SU-DHL-6 (cell line): ENCODE data around the gene SMARCD3.

ENCODE experiments used
- H2AFZ ChIP-seq: fragments of 200-600 bp; sonication (generic); 2 replicates; pipeline ENCODE4 v1.6.1; 2014; ENCODE audit warnings: low read depth, mild to moderate bottlenecking, moderate library complexity, mixed read lengths, antibody characterized with exemption, low read length; ENCODE audit not compliant: severe bottlenecking
- H3F3A ChIP-seq: fragments of 200-600 bp; shearing (Covaris generic); 2 replicates; pipeline ENCODE4 v1.6.0; 2016; ENCODE audit warnings: antibody characterized with exemption, mild to moderate bottlenecking; ENCODE audit not compliant: insufficient read depth
- H3K27ac ChIP-seq: fragments of 200-600 bp; sonication (generic); 2 replicates; pipeline ENCODE4 v1.5.1; 2016; ENCODE audit warnings: low read depth, mild to moderate bottlenecking, low read length, moderate library complexity, mixed read lengths
- H3K27me3 ChIP-seq: fragments of 200-600 bp; sonication (generic), shearing (Covaris generic); 2 replicates; pipeline ENCODE4 v1.6.0; 2014; ENCODE audit warnings: mild to moderate bottlenecking, low read length
- H3K36me3 ChIP-seq: fragments of 200-600 bp; sonication (generic); 2 replicates; pipeline ENCODE4 v1.6.1; 2014; ENCODE audit warnings: mild to moderate bottlenecking, low read length, mixed read lengths
- H3K4me2 ChIP-seq: fragments of 300-600, 200-600 bp; shearing (Covaris generic), sonication (generic); 2 replicates; pipeline ENCODE4 v1.6.0; 2014; ENCODE audit warnings: low read length, low read depth, mild to moderate bottlenecking; ENCODE audit not compliant: poor library complexity, severe bottlenecking
- H3K4me3 ChIP-seq: fragments of 200-600 bp; sonication (generic); 2 replicates; pipeline ENCODE4 v1.5.1; 2014; ENCODE audit warnings: antibody characterized with exemption, low read length, mild to moderate bottlenecking, mixed read lengths; ENCODE audit not compliant: insufficient read depth, poor library complexity, severe bottlenecking
- H3K79me2 ChIP-seq: fragments of 200-600 bp; sonication (generic); 2 replicates; pipeline ENCODE4 v1.6.1; 2014; ENCODE audit warnings: mild to moderate bottlenecking, low read length, moderate library complexity; ENCODE audit not compliant: insufficient read depth
- H3K9ac ChIP-seq: fragments of 200-600 bp; sonication (generic); 2 replicates; pipeline ENCODE4 v1.7.0; 2014; ENCODE audit warnings: mild to moderate bottlenecking, low read length
- H3K9me2 ChIP-seq: fragments of 200-600 bp; sonication (generic); replicated peaks from 2 replicates; pipeline ENCODE4 v1.6.1; 2014; ENCODE audit warnings: low read length; ENCODE audit not compliant: insufficient read depth
- H3K9me3 ChIP-seq: fragments of 200-600 bp; sonication (generic); 2 replicates; pipeline ENCODE4 v1.6.1; 2014; ENCODE audit warnings: low read length, mixed read lengths; ENCODE audit not compliant: insufficient read depth
- H4K20me1 ChIP-seq: fragments of 200-600 bp; sonication (generic); 2 replicates; pipeline ENCODE4 v1.6.1; 2014; ENCODE audit warnings: low read depth, mild to moderate bottlenecking, antibody characterized with exemption, low read length, moderate library complexity, mixed read lengths
- EZH2phosphoT487 ChIP-seq: fragments of 200-600 bp; sonication (generic), shearing (Covaris generic); conservative IDR thresholded peaks from 2 replicates; pipeline ENCODE4 v1.6.1; 2018; ENCODE audit warnings: mild to moderate bottlenecking, antibody characterized with exemption, low read length, moderate library complexity, mixed read lengths
- TF ChIP-seq, protein P1 (sequence below): fragments of 200-600 bp; sonication (generic); IDR thresholded peaks from one replicate; pipeline ENCODE4 v1.5.1; 2017; ENCODE audit warnings: antibody characterized with exemption, mild to moderate bottlenecking, low read length, moderate library complexity; ENCODE audit not compliant: insufficient read depth, poor library complexity, severe bottlenecking

The SMARCD3 gene

DNA sequence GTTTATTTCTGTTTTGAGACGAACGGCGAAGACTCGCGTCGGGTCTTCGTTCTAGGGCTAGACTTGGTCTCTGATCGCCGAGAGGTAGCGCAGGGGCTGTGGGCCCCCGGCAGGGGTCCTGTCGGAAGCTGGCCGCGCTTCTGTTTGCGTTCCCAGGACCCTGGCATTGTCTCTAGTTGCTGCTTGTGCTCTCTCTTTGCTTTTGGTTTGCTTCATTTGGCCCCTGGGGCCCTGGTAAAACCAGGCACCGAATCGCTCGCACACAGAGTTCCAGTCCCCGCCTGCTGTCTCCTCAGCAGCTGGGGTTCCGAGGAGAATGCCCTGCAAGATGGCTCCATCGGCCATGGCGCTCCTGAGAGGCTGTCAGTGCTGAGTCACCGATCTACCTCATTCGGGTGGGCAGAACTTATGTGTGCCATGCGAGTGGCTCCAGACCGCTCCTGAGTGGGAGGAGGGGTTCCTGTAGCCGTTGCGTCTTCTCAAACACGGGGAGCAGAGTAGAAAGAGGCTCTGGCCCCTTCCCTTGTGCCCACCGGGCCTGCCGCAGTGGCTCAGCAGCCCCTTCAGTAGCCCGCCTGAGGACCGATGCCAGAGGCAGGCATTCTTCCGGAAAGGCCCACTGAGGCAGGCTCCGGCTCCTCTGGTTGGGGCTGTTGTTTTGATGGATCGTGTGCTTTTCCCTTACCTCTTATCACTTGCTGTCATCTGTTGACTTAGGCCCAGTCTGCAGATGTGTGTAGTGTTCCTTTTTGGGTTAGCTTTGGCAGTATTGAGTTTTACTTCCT, 15.4 kb downstream of the SMARCD3 start:
- H3K79me2 ChIP-seq, result peaks cover 21% of the 10 kb centered on the region
- no peaks in the 10 kb centered on the region for H3K9me3 ChIP-seq
- H3K27ac ChIP-seq, result peak overlapping the region; percentile 36

DNA sequence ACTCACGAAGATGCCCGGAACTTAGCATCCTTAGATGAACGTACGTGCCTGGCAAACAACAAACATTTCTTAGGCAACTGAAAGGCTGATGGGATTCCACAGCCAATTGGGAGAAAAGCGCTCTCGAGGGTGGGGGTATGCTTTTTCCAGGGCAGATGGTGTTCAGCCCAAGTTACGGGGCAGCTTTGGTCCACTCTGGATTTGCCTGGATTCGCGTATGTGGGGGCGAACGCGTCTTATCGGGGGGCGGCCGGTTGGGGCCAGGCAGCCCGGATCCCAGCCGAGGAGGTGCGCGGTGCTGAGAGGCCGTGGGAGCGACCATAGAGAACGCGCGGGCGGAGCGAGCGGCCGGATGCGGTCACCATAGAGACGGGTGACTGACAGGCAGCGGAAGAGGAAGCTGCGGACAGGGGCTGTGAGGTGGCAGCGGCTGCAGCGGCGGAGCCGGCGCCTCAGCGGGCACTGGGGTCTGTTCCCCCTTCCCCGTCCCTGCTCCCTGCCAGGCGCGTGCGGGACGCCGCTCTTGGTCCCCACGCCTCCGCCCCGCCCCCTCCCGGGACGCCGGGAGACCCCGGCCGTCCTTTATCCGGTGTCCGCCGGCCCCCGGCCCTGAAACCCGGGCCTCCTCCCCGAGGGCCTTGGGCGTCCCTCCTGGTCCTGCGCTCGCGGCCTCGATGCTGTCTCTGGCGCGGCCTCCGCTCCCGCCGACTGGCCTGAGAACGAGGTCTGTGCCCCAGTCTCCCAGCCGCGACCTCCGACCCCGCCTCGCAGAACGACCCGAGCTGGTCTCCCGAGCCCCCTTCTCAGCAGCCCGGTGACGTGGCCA, 16.2 kb downstream of the SMARCD3 start, which contains the start of gene CHPF2:
Gene CHPF2, plus strand, starts transcription at position 393 of the 826 bp plus-strand sequence. CDS start 1,529 bp downstream, outside the sequence.
- Histone ChIP-seq H3K4me2 (peak within 1 kb of the TSS; percentile 70), H3F3A (no peaks in the 10 kb centered on the region), H3K79me2 (peaks cover 21% of the 10 kb centered on the region), H3K9me2 (no peaks in the 10 kb centered on the region), H3K27me3 (no peaks in the 10 kb centered on the region), H3K27ac (peak within 1 kb of the TSS; percentile 36), H3K36me3 (no peaks in the 10 kb centered on the region), H2AFZ (peak within 1 kb of the TSS; percentile 97), H3K9ac (peak within 1 kb of the TSS; percentile 97), H3K9me3 (no peaks in the 10 kb centered on the region), H4K20me1 (no peaks in the 10 kb centered on the region), H3K4me3 (peak within 1 kb of the TSS; percentile 97)
- no peak for TF ChIP-seq EZH2phosphoT487
- TF ChIP-seq, protein P1, sequence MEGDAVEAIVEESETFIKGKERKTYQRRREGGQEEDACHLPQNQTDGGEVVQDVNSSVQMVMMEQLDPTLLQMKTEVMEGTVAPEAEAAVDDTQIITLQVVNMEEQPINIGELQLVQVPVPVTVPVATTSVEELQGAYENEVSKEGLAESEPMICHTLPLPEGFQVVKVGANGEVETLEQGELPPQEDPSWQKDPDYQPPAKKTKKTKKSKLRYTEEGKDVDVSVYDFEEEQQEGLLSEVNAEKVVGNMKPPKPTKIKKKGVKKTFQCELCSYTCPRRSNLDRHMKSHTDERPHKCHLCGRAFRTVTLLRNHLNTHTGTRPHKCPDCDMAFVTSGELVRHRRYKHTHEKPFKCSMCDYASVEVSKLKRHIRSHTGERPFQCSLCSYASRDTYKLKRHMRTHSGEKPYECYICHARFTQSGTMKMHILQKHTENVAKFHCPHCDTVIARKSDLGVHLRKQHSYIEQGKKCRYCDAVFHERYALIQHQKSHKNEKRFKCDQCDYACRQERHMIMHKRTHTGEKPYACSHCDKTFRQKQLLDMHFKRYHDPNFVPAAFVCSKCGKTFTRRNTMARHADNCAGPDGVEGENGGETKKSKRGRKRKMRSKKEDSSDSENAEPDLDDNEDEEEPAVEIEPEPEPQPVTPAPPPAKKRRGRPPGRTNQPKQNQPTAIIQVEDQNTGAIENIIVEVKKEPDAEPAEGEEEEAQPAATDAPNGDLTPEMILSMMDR, result no peak

More for the DNA sequence above, 15.4 kb downstream of the SMARCD3 start:
- H3K4me3 ChIP-seq, result peak overlapping the region; percentile 97
- H4K20me1 ChIP-seq, result no peaks in the 10 kb centered on the region
- H3K4me2 ChIP-seq, result peak overlapping the region; percentile 70
- H2AFZ ChIP-seq, result peak overlapping the region; percentile 70
- H3K9me2 ChIP-seq, result no peaks in the 10 kb centered on the region
- no peak for TF ChIP-seq EZH2phosphoT487
- TF ChIP-seq, protein P1, result no peak
- H3K36me3 ChIP-seq, result no peaks in the 10 kb centered on the region
- H3F3A ChIP-seq, result no peaks in the 10 kb centered on the region
- H3K9ac ChIP-seq, result peak overlapping the region; percentile 97
- H3K27me3 ChIP-seq, result no peaks in the 10 kb centered on the region

DNA sequence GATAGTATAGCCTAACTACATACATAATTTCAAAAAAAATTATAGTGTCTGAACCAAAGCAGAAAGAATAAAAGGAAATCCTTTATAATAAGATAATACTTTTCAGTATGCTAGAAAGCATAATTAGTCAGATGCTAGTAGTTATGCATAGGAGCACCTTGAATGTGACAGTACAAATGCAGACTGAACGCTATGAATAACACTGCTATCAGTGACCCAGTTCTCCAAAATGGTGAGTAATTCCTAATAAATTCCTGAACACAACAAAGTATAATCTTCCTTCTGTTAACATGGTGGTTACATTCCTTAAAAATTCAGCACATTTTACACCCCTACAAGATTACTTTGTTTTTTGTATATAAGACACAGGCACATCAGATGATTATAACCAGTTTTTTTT, 17.4 kb downstream of the SMARCD3 start:
- H4K20me1 ChIP-seq, result no peaks in the 10 kb centered on the region
- no peaks in the 10 kb centered on the region for H3K9me3 ChIP-seq
- no peak overlapping the region for H2AFZ ChIP-seq
- H3K9me2 ChIP-seq, result no peaks in the 10 kb centered on the region
- no peaks in the 10 kb centered on the region for H3K27me3 ChIP-seq
- H3K36me3 ChIP-seq, result no peaks in the 10 kb centered on the region
- TF ChIP-seq, protein P1, result no peak
- TF ChIP-seq EZH2phosphoT487, result no peak
- H3F3A ChIP-seq, result no peaks in the 10 kb centered on the region
- H3K4me3 ChIP-seq, result no peak overlapping the region
- H3K4me2 ChIP-seq, result no peak overlapping the region
- no peak overlapping the region for H3K27ac ChIP-seq
- peaks cover 29% of the 10 kb centered on the region for H3K79me2 ChIP-seq
- no peak overlapping the region for H3K9ac ChIP-seq
